RPMI7951 (cell line): ENCODE data around the gene SLC10A1. TPM values are rescaled to one million over a fixed set of nuclear protein-coding genes. Genes with fewer than 3 reads are reported as not detected.

Source experiments
- DNase-seq: peaks from one replicate; pipeline ENCODE4 v3.0.0-alpha.2; 2012; ENCODE audit warnings: low read depth
- total RNA-seq: library from RNA; depleted of rRNA; stranded (reverse); fragments of >200 nt; shearing (Covaris generic); gene quantifications from 2 replicates; pipeline ENCODE4 v1.2.3, GENCODE V29; 2014

SLC10A1 gene
- total RNA-seq, 1 experiment from 2014 or later, result not detected

DNA sequence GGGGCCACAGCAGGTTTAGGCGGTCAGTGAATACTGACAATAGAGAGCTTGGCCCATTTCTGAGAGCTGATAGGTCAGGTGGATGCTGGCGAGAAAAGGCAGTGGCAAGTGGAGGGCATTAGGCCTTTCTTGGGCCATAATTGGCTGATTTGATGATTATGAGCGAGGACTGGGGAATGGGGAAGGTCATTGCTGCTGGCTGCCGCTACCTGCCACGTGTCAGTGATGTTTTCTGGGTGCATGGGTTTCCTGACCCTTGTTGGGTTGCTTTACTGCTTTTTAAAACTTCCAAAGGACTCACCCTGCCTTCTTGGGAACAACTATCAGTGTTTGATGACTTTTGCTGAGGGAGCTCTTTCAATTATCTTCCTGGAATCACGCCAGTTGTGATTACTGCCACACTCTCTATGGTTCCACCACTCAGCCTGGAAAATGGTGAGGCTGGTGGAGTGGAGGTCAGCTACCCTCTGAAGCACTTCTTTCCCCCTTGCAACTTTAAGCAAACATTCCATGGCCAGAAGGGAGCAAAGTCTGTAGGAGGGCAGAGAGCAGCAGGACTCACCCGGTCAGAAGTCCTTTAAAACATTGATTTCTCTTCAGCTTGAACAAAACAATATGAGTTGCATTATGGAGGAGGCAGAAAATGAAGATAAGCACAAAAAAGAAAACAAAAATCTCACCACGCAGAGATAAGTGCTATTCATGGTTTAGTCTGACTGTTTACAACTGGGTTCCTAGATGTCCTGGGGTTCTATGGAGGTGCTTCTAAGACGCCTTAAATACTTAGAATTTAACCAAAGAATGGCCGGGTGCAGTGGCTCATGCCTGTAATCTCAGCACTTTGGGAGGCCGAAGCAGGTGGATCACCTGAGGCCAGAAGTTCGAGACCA, 12.1 kb upstream of the SLC10A1 start:
- no peak for DNase-seq

DNA sequence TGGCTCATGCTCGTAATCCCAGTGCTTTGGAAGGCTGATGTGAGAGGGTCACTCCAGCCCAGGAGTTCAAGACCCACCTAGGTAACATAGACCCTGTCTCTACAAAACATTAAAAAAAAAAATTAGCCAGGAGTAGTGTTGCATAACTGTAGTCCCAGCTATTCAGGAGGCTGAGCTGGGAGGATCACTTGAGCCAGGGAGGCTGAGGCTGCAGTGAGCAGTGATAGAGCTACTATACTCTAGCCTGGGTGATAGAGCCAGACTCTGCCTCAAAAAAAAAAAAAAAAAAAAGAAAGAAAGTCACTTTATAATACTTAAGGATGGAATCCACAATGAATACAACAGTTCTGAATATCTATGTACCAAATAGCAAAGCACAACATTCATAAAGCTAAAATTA, 10.2 kb upstream of the SLC10A1 start:
- DNase-seq, result no peak

DNA sequence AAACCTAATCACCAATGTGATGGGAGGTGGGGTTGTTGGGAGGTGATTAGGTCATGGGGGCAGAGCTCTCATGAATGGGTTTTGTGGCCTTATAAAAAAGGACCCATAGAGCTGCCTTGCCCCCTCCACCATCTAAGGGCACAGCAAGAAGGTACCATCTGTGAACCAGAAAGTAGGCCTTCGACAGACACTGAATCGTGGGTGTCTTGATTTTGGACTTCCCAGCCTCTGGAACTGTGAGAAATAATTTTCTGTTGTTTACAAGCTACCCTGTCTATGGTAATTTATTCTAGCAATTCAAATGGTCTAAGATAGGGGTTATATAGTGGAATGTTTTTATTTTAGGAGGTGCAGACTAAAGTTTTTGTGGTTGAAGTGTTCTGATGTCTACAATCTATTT, 7.9 kb upstream of the SLC10A1 start:
- DNase-seq, result no peak

DNA sequence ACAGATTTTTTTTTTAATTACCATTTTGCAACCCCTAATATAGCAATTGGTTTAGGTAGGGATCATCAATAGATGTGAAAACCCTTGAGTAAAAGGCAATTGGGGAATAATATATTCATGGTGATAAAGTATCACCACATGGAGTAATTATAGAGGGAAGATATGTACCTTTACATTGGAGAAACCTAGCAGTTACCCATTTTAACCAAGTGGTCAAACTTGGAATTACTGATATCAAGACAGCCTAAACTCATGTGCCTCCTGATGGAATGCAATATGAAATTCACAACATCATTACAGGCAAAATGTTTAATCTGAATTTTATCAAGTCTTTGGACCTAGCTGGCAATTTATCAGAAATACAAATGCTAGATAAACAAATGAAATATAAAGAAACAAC, 6.7 kb upstream of the SLC10A1 start:
- DNase-seq, result no peak

DNA sequence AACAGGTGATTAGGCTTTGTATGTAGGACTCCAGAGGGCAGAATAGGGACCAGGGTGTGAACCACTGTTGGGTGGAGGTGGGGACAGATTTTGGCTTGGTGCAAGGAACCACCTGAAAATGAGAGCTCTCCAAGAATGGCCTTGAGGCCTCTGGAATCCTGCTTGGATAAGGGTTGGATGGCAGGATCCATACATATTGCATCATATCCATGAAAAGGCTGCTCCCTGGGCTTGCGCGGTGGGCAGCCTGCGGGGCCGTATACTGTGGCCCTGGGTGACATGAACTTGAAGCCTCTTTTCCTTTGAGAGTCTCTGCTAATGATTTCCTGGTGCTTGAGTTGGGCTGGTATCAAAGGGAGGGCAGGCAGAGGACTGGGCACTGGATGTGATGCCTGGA, 1.3 kb upstream of the SLC10A1 start:
- no peak for DNase-seq

DNA sequence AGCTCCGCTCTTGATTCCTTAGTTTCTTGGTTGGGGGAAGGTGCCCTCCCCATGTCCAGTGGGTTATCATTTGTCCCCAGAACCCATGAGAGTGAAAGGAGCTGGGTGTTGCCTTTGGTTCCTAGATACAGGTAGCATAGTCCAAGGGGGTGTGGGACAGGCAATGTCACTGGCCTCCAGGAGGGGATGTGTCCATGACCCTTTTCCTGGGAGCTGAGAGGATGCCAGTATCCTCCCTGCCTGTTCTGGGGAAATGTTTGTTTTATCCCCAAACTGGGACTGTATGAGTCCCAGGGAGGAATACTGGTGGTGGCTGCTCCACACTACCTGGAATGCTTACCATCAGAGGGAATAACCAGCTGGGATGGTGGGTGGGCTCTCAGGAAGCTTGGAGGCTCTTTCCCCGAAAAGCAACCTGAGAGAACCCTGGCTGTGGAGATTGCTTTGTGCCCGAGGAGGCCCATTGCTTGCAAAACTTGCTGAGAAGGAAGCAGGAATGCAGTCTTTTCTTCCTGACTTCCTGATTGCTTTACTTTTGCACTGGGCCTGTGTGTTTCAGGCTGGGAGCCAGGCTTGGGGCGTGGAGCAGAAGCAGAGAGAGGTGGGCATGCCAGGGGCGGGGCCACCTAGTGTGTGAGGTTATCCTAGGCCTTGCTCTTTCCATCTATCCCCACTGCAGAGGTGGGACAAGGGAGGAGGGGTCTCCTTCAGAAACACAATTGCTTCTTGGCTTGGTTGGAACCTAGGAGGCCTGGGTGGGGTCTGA, 715 bp upstream of the SLC10A1 start:
- DNase-seq, result no peak

DNA sequence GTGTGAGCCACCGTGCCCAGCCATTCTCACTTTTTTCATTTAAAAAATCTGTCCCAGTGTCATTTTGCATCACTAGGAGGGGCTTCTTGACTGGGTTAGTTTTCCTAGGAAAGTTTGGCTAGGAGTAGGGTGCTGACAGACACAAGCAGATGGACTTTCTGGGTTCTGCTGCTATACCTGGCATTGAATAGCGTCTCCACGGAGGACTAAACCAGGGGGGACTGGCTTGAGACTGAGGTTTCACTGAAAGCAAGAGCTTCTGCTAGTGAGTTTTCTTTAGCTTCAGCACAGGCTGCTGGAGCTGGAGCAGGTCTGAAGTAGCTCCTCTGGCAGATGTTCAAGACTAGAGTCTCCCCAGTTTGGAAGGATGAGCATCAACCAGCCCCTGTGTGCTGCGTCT, 1.4 kb downstream of the SLC10A1 start:
- no peak for DNase-seq

DNA sequence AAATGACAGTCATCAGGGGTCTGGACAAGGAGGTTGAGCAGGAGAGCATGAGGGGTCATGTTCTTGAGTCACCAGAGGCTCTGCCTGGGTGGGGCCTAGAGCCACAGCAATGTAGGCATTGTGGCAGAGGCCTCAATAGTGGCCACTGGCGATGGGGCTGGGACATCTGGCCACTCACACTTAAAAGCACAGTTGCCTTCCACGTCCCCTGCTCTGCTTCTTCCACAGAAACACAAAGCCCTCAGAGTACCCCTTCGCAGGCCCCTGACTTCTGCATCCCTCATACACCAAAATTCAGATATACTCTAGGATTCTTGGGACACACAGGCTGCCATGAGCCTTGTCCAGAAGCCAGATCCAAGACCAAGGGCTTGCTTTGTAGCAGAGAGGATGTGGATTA, 2.2 kb downstream of the SLC10A1 start:
- no peak for DNase-seq

DNA sequence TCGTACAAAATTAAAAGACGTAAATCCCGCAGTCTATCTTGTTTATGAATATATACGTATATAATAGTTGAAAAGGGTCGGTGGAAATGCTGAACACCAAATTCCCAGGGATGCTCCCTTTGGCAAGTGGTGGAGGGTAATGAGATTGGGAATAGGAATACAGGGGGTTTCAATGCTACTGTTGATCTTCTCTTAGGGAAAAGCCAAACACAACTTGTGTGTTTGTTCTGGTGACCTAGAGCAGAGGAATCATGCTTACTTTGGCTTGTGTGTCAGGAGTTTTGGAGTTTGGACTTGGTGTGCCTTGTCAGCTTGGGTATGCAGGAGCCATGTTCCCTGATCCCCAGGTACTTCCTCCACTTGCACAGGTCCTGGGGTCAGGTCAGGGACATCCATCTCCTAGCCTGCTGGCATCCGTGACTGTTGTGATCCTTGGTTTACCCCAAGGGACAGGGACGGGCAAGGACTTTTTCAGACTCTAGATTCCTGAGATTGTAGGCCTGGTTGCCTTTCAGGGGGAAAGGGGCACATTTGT, 4.1 kb downstream of the SLC10A1 start:
- no peak for DNase-seq

DNA sequence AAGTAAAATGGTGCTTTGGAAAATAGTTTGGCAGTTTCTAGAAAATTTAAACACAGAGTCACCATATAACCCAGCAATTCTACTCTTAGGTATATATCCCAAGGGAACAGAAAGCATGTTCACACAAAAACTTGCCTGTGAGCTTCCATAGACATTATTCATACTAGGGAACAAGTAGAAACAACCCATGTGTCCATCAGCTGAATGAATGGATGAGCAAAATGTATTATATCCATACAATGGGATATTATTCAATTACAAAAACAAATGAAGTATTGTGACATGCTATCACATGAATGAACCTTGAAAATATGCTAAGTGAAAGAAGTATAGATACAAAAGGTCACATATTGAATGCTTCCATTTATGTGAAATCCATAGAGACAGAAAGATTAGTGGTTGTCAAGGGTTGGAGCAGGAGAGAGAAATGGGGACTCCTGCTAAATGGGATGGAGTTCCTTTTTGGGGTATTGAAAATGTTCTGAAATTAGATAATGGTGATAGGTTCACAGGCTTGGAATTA, 7.9 kb downstream of the SLC10A1 start:
- DNase-seq, result no peak

DNA sequence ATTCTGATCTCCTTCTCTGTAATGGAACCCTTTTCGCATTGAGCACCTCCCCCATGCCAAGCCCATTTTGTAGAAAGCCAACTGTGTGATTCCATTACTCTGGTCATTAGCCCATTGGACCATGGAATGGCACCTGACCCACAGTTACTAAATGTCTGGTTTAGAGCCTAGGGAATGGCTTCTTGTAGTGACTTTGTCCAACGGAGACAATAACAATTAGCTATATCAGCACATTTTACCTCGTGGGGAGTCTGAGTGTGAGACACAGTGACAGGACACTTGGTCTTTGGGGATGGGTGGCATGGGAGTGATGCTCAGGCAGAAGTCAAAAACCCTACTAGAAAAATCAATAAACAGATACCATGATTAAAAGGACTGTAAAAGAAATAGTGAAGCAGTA, 10.4 kb downstream of the SLC10A1 start:
- no peak for DNase-seq

DNA sequence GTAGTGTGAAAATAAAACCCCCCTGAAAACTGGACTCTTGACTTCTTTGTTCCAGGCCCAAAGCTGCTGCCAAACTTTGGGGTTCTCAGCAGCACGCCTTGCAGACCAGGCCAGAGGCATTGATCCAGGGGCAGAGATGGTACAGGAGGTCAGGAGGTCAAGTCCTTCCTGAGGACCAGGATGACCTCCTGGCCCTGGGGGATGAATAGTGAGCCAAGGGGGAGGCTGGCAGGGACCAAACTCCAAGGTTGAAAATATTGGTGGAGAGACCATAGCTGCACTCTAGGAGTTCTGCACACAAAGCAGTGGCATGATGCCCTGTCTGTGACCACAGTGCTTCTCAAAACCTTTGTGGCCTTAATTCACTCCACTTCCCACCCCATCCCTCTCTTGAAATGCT, 12.1 kb downstream of the SLC10A1 start:
- DNase-seq, result no peak

DNA sequence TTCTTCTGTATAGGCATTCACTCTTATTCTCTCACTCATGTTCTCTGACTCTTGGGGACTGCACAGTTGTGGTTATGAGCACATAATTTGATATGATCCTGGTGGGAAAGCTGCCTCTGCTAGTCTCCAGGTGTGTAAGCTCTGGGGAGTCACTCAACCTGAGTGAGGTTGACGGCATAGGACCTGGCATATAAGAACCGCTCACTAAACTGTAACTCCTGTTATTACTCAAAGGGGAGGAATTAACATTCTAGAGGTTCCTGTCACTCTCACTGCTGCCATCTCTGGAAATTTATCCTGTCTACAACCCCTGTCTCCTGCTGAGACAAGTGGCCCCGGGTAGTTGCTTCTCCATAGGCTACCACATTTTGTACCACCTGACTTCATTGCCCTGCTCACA, 16.1 kb downstream of the SLC10A1 start:
- DNase-seq, result no peak

DNA sequence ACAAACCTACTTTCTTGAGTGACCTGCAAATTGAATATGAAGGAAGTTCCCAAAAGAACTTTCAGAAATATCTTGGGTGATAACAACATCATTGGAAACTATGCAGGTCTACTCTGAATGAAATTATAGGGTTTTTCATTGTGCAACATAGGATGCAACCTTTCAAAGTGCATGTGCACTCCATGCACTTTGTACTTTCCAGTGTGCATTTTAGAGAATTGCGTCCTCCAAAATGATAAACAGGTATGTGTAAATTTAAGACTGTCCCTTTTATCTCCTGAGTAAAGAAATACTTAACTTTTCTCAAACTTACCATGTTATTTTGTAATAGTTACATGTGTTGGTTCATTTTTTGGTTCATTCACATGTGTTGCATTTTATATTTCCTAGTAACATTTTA, 16.9 kb downstream of the SLC10A1 start:
- no peak for DNase-seq

DNA sequence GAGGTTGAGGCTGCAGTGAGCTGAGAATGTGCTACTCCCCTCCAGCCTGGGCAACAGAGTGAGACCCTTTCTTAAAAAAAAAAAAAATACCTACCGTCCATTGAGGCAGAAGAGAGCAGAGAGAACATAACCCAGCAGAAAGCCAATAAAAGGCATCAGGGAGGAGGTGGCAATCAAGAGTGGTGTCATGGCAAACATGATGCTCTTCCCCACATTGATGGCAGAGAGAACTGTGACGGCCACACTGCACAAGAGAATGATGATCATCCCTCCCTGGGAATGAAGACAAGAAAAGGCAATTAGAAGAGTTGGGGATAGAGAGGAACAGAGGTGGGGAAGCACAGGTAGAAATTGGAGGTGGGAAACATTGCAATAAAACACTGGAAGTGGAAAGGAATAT, 18.0 kb downstream of the SLC10A1 start:
- DNase-seq, result no peak

DNA sequence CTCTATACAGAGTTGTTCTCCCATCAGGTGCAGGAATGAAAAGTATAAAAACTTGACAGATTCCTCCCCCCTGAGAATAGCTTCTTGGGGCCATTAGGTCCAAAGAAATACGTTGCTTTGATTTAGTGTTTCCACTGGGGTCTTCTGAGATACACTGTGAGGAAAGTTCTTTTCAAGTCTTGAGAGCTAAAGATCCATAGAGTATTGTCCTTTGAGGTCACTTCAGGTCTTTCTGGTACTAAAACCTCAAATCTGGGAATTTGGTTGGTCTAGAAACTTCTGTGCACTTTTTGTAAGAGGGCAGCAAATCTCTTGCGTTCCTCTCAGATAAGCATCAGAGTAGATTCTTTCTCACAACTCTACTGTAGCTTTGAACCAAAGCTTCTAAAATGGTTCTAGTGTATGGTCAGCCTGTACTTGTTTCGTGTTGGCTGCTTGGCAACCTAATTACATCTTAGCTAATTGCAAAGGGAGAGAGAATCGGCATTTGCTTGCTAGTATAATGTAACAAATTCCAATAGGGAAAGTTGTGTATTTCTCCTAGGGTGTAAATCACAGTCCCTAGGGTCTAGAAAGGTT, 20.1 kb downstream of the SLC10A1 start:
- DNase-seq, result no peak

DNA sequence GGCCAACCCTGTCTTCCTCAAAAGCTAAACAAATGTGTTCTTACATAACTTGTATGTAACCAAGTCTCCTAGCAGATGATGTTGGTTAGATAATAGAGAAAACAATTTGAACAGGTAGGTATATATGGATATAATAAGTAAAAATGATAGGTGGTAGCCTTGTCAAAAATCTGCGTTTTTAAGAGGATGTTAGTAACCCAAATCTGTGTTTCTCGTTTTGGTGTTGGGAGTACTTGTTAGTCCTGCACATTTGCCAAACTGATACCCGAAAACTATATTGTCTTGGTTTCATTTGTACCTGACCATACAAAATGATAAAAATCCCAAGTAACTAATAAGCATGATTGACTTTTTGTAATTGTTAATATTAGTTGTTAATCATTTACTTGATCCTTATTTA, 22.0 kb downstream of the SLC10A1 start:
- DNase-seq, result no peak

DNA sequence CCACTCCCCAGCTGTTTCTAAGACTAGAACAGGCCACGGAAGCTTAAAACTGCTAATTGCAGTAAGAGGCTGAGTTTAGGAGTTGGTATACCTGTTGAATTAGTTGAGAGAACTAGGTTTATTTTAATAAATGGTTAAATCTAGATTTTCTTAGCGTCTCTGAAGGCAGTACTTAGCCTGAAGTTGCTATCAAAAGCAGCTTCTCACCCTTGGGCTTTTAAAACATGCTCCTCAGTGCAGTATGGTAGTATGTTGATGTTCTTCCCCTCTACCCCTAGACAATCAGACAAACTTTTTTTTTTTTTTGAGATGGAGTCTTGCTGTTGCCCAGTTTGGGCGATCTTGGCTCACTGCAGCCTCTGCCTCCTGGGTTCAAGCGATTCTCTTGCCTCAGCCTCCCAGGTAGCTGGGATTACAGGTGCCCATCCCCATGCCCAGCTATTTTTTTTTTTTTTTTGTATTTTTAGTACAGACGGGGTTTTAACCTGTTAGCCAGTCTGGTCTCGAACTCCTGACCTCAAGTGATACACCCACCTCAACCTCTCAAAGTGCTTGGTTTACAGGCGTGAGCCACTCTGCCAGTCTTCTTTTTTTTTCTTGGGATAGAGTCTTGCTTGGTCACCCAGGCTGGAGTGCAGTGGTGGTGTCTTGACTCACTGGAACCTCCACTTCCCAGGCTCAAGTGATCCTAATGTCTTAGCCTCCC, 23.3 kb downstream of the SLC10A1 start:
- no peak for DNase-seq

DNA sequence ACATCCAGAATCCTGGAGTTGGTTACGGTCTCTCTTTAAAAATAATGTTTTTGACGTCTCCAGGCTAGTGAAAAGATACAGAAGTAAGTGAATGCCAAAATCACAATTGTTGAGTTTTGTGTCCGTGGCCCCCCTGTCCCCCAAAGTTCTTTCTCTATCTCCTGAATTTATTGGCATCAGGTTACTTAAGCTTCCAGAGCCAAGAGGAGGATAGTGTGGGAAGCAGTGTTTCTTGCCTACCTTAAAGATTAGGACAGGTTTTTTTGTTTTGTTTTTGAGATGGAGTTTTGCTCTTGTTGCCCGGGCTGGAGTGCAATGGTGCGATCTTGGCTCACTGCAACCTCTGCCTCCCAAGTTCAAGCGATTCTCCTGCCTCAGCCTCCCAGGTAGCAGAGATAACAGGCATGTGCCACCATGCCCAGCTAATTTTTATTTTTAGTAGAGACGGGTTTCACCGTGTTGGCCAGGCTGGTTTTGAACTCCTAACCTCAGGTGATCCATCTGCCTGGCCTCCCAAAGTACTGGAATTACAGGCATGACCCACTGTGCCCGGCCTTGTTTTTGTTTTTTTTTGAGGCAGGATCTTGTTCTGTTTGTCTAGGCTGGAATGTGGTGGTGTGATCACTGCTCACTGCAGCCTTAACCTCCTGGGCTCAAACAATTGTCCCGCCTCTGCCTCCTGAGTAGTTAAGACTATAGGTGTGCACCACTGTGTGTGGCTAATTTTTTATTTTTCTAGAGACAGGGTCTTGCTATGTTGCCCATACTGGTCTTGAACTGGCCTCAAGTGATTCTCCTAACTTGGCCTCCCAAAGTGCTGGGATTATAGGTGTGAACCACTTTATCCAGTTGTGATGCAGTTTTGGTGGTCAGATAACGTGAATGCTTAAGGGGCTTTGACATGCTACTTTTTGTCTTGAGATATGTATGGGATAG, 24.7 kb downstream of the SLC10A1 start:
- DNase-seq, result no peak

DNA sequence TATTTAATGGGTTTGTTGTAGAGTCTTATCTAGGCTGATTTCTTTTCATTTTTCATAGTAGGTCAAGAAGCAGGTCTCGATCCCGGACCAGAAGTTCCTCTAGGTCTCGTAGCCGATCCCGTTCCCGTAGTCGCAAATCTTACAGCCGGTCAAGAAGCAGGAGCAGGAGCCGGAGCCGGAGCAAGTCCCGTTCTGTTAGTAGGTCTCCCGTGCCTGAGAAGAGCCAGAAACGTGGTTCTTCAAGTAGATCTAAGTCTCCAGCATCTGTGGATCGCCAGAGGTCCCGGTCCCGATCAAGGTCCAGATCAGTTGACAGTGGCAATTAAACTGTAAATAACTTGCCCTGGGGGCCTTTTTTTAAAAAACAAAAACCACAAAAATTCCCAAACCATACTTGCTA, 25.9 kb downstream of the SLC10A1 start:
- no peak for DNase-seq

DNA sequence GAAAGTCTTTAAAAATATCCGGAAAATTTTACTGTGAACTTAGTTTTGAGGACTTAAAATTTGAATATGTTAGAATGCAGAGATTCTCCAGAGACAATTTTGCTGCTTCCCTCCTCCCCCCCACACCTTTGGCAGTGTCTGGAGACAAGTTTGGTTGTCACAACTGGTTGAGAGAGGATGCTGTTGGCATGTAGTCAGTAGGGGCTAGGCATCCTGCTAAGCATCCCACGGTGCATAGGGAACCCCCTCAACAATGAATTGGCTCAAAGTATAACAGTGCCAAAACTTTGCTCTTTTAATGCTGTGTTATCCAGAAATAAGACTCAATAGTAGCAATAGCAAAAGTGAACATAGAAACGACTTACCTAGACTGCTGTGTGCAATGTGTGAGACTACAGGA, 26.5 kb downstream of the SLC10A1 start:
- DNase-seq, result no peak
